Brain microvascular endothelial cell (primary cell): Measurements from ENCODE around the gene TBC1D16.
"Not testable (repeated sequence)": the region's sequence is repeated elsewhere in the genome, so short reads cannot be mapped to it uniquely, and the experiment has no call there.

ENCODE experiments used
- DNase-seq: peaks from one replicate; pipeline ENCODE4 v3.0.0-alpha.2; 2020
- H3K27ac ChIP-seq: fragments of 250-450 bp; sonication (Bioruptor Pico); 2 replicates; pipeline ENCODE4 v1.5.1; 2020; ENCODE audit warnings: mild to moderate bottlenecking, moderate library complexity
- H3K27me3 ChIP-seq: fragments of 250-450 bp; sonication (Bioruptor Pico); replicated peaks from 2 replicates; pipeline ENCODE4 v1.5.1; 2020; ENCODE audit warnings: mild to moderate bottlenecking
- H3K36me3 ChIP-seq: fragments of 250-450 bp; sonication (Bioruptor Pico); replicated peaks from 2 replicates; pipeline ENCODE4 v1.5.1; 2020; ENCODE audit warnings: mild to moderate bottlenecking
- H3K4me3 ChIP-seq: 2 replicates; pipeline ENCODE4 v1.5.1; 2011; ENCODE audit warnings: low read depth, mild to moderate bottlenecking, control low read depth, low read length, moderate library complexity
- CTCF ChIP-seq: IDR thresholded peaks from 2 replicates; pipeline ENCODE4 v1.5.1; 2011; ENCODE audit warnings: low read depth, mild to moderate bottlenecking, moderate library complexity, low read length, control low read depth, inconsistent platforms; ENCODE audit errors: missing control alignments
- in situ Hi-C: cut with HindIII; loops from 2 replicates; pipeline ENCODE4 v1.10.0; 2017; ENCODE audit warnings: low sequenced_read_pairs, low pct_ligation_motif_present

TBC1D16 gene

GRCh38 chr17:79994602-79995001 lies 41.1 kb downstream of the TBC1D16 start:
- Histone ChIP-seq H3K36me3 (no peaks in the 10 kb centered on the region), H3K4me3 (no peak overlapping the region), H3K27ac (no peak overlapping the region), H3K27me3 (no peaks in the 10 kb centered on the region)
- DNase-seq, result no peak
- in situ Hi-C loops, result loop anchor here (25.0 kb wide), 1 partner anchor 207 kb away; the partner anchor contains the start of genes CBX2 and CBX8
- TF ChIP-seq CTCF, result no peak

- H3K27ac ChIP-seq, DNase-seq, H3K36me3 ChIP-seq, H3K27me3 ChIP-seq, H3K4me3 ChIP-seq: not testable (repeated sequence)
- in situ Hi-C loops, result loop anchor here (25.0 kb wide), 1 partner anchor 207 kb away; the partner anchor contains the start of genes CBX2 and CBX8
Observed at GRCh38 chr17:79994228-79994569, 41.5 kb downstream of the TBC1D16 start.

- Histone ChIP-seq H3K27ac (peak overlapping the region; percentile 38), H3K36me3 (no peaks in the 10 kb centered on the region), H3K4me3 (no peak overlapping the region), H3K27me3 (no peaks in the 10 kb centered on the region)
- in situ Hi-C loops, result loop anchor here (25.0 kb wide), 1 partner anchor 206 kb away; the partner anchor contains the start of genes CBX2 and CBX8
- peak; percentile 78 for DNase-seq
- TF ChIP-seq CTCF, result no peak
Observed at GRCh38 chr17:79993390-79994227, 42.1 kb downstream of the TBC1D16 start.

DNA sequence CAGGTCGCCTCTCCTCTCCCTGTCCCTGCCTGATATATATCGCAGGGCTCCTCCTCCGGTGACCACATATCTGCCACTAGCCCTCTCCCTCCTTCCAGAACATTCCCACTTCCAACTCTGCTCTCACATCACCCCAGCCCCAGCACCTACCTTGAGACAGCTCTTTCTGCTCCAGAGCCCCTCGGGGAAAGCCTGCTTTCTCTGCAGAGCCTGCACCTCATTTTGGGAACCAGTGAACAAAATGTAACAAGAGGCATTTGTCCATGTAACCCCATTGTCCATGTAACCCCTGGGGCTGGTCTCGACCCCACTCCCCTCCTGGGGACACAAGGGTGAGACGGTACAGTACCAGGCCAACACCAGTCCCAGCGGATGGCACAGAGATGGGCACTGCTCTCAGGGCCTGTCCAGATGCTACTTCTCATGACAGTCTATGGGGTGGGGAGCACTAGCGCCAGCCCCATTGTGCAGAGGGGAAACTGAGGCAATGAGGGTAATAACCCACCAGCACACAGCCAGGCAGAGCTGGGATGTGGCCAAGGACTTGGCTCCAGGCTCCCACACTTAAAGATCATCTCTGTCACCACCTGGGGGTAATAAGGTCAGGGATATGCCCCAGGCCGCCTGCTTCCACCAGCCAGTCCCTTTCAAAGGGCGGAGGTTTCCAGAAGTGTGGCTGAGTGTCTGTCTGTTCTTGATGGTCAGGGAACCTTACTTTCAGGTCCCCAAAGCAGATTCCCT lies 42.9 kb downstream of the TBC1D16 start:
- Histone ChIP-seq H3K27ac (peak overlapping the region; percentile 38), H3K4me3 (no peak overlapping the region), H3K36me3 (no peaks in the 10 kb centered on the region), H3K27me3 (no peaks in the 10 kb centered on the region)
- no peak for TF ChIP-seq CTCF
- no peak for DNase-seq
- in situ Hi-C loops, result loop anchor here (25.0 kb wide), 1 partner anchor 206 kb away; the partner anchor contains the start of genes CBX2 and CBX8

GRCh38 chr17:79991924-79992648 lies 43.6 kb downstream of the TBC1D16 start:
- no peak for TF ChIP-seq CTCF
- Histone ChIP-seq H3K27ac (no peak overlapping the region), H3K27me3 (no peaks in the 10 kb centered on the region), H3K4me3 (peak overlapping the region; percentile 48), H3K36me3 (no peaks in the 10 kb centered on the region)
- DNase-seq, result no peak
- in situ Hi-C loops, result loop anchor here (25.0 kb wide), 1 partner anchor 205 kb away; the partner anchor contains the start of genes CBX2 and CBX8
